GM10248 (cell line): ENCODE results near the gene SLIT3.

Source experiments
- CTCF ChIA-PET: fragments of 300-600 bp; sonication (Branson Sonifier 250); formaldehyde crosslinking; extraction: SDS; loops from one replicate; lab custom pipeline; 2021; ENCODE audit warnings: antibody characterized with exemption; lab: Yijun Ruan, JAX
- POLR2A ChIA-PET: fragments of 350-650 bp; sonication (Branson Sonifier 250); formaldehyde crosslinking; extraction: SDS; loops from one replicate; lab custom pipeline; 2020; ENCODE audit warnings: antibody characterized with exemption; lab: Yijun Ruan, JAX
- DNase-seq: peaks from one replicate; pipeline ENCODE4 v3.0.0; 2012; ENCODE audit errors: extremely low spot score
- CTCF ChIP-seq: IDR thresholded peaks from 2 replicates; pipeline ENCODE4 v1.5.1; 2012; ENCODE audit warnings: mild to moderate bottlenecking, low read depth; ENCODE audit errors: extremely low read depth, missing control alignments, control extremely low read depth

The SLIT3 gene

GRCh38 chr5:168895295-168896071 lies 405.5 kb downstream of the SLIT3 start:
- TF ChIP-seq CTCF = no peak
- ChIA-PET CTCF (interaction anchor here (2.2 kb wide), 1 partner anchor 10 kb away, joined by 9 read pairs; no protein-coding TSS in a partner anchor), POLR2A (no interaction called here)
- DNase-seq = no peak

GRCh38 chr5:168893283-168893682 lies 407.7 kb downstream of the SLIT3 start:
- CTCF ChIA-PET = interaction anchor here (1.2 to 1.6 kb wide), 2 partner anchors 55 to 92 kb away, joined by 3 read pairs; no protein-coding TSS in a partner anchor
- no peak for TF ChIP-seq CTCF
- POLR2A ChIA-PET = no interaction called here
- no peak for DNase-seq

GRCh38 chr5:168892618-168893186 lies 408.2 kb downstream of the SLIT3 start:
- TF ChIP-seq CTCF = no peak
- POLR2A ChIA-PET = no interaction called here
- no peak for DNase-seq
- CTCF ChIA-PET = interaction anchor here (1.2 to 1.6 kb wide), 2 partner anchors 56 to 92 kb away, joined by 3 read pairs; no protein-coding TSS in a partner anchor

GRCh38 chr5:168890816-168891812 lies 409.8 kb downstream of the SLIT3 start:
- no peak for DNase-seq
- no peak for TF ChIP-seq CTCF
- ChIA-PET POLR2A (no interaction called here), CTCF (no interaction called here)

- TF ChIP-seq CTCF = no peak
- CTCF ChIA-PET = interaction anchor here (0.8 kb wide), 1 partner anchor 10 kb away, joined by 3 read pairs; no protein-coding TSS in a partner anchor
- DNase-seq = no peak
- POLR2A ChIA-PET = no interaction called here
Measured at GRCh38 chr5:168889039-168889438, 411.9 kb downstream of the SLIT3 start.

GRCh38 chr5:168887931-168888330 lies 413.0 kb downstream of the SLIT3 start:
- CTCF ChIA-PET = no interaction called here

More at GRCh38 chr5:168887931-168888330, 413.0 kb downstream of the SLIT3 start:
- no peak for TF ChIP-seq CTCF
- POLR2A ChIA-PET = no interaction called here
- DNase-seq = no peak
